Activated T-helper 17 cell treated with anti-CD3 and anti-CD28 coated beads, Interleukin-2, amount 50 U/mL, for 72 hours (primary cell): Measurements from ENCODE around the gene NASP. TPM values are rescaled to one million over a fixed set of nuclear protein-coding genes. Genes with fewer than 3 reads are reported as not detected.
A peak's percentile ranks its signal among the peaks of the same experiment; 100 is the strongest.

ENCODE experiments used
- ATAC-seq: fragments of 150-1000 bp; cut with Tn5 transposase; replicated peaks from 2 replicates; pipeline ENCODE4 v1.10.0; 2021; ENCODE audit warnings: mild to moderate bottlenecking, moderate library complexity
- H3K27ac Mint-ChIP-seq: one replicate; pipeline ENCODE4 v1.8.0; 2022; ENCODE audit warnings: mixed read lengths
- H3K27me3 Mint-ChIP-seq: one replicate; pipeline ENCODE4 v1.8.0; 2022; ENCODE audit warnings: mixed read lengths
- H3K36me3 Mint-ChIP-seq: one replicate; pipeline ENCODE4 v1.8.0; 2022; ENCODE audit warnings: low read depth, mild to moderate bottlenecking, mixed read lengths
- H3K4me1 Mint-ChIP-seq: one replicate; pipeline ENCODE4 v1.8.0; 2022; ENCODE audit warnings: mixed read lengths
- H3K4me3 Mint-ChIP-seq: one replicate; pipeline ENCODE4 v1.8.0; 2022; ENCODE audit warnings: mild to moderate bottlenecking, mixed read lengths
- H3K9me3 Mint-ChIP-seq: one replicate; pipeline ENCODE4 v1.8.0; 2022; ENCODE audit warnings: mixed read lengths
- total RNA-seq, 2 donors: library from RNA; stranded (reverse); gene quantifications; one replicate each; pipeline ENCODE4 v1.2.3, GENCODE V29; 2022

NASP gene
- total RNA-seq, 2 donors from 2014 or later: 113 to 224 TPM

GRCh38 chr1:45621501-45621836 lies 37.6 kb downstream of the NASP start:
- ATAC-seq: no peak
- Mint-ChIP-seq H3K27me3 (no peaks in the 10 kb centered on the region), H3K4me1 (no peaks in the 10 kb centered on the region), H3K27ac (peak overlapping the region; percentile 46), H3K9me3 (no peaks in the 10 kb centered on the region), H3K36me3 (peaks cover 68% of the 10 kb centered on the region), H3K4me3 (no peak overlapping the region)

GRCh38 chr1:45621895-45622523 lies 38.2 kb downstream of the NASP start:
- Mint-ChIP-seq H3K4me3 (no peak overlapping the region), H3K27me3 (no peaks in the 10 kb centered on the region), H3K4me1 (no peaks in the 10 kb centered on the region), H3K36me3 (peaks cover 63% of the 10 kb centered on the region), H3K9me3 (no peaks in the 10 kb centered on the region), H3K27ac (peak overlapping the region; percentile 46)
- ATAC-seq: no peak

GRCh38 chr1:45622524-45623394 lies 38.9 kb downstream of the NASP start:
- Mint-ChIP-seq H3K4me3 (no peak overlapping the region), H3K27ac (peak overlapping the region; percentile 12), H3K9me3 (no peaks in the 10 kb centered on the region), H3K27me3 (no peaks in the 10 kb centered on the region), H3K4me1 (no peaks in the 10 kb centered on the region), H3K36me3 (peaks cover 58% of the 10 kb centered on the region)
- no peak for ATAC-seq

GRCh38 chr1:45623972-45624371 lies 40.1 kb downstream of the NASP start, which contains the start of gene CCDC17:
CCDC17 (minus strand) TSS chr1:45624054; CDS start chr1:45623909, 145 bp downstream.
- no peak for ATAC-seq
- H3K36me3 Mint-ChIP-seq: peaks cover 46% of the 10 kb centered on the region
- H3K4me1 Mint-ChIP-seq: no peaks in the 10 kb centered on the region
- H3K27ac Mint-ChIP-seq: peak within 1 kb of the TSS; percentile 50
- H3K4me3 Mint-ChIP-seq: no peak within 1 kb of the TSS
- H3K9me3 Mint-ChIP-seq: no peaks in the 10 kb centered on the region
- no peaks in the 10 kb centered on the region for H3K27me3 Mint-ChIP-seq

GRCh38 chr1:45629035-45629434 lies 45.2 kb downstream of the NASP start:
- H3K4me3 Mint-ChIP-seq: no peak overlapping the region
- ATAC-seq: no peak
- H3K9me3 Mint-ChIP-seq: no peaks in the 10 kb centered on the region
- peaks cover 16% of the 10 kb centered on the region for H3K36me3 Mint-ChIP-seq
- no peaks in the 10 kb centered on the region for H3K27me3 Mint-ChIP-seq
- H3K4me1 Mint-ChIP-seq: no peaks in the 10 kb centered on the region
- H3K27ac Mint-ChIP-seq: no peak overlapping the region

- Mint-ChIP-seq H3K4me1 (no peaks in the 10 kb centered on the region), H3K27me3 (no peaks in the 10 kb centered on the region), H3K36me3 (peaks cover 6% of the 10 kb centered on the region), H3K27ac (peak overlapping the region; percentile 63), H3K4me3 (no peak overlapping the region), H3K9me3 (no peaks in the 10 kb centered on the region)
- ATAC-seq: no peak
Observed at GRCh38 chr1:45630429-45630828, 46.6 kb downstream of the NASP start.

GRCh38 chr1:45635211-45635610 lies 51.4 kb downstream of the NASP start:
- no peaks in the 10 kb centered on the region for H3K4me1 Mint-ChIP-seq
- no peak overlapping the region for H3K27ac Mint-ChIP-seq
- ATAC-seq: no peak
- no peaks in the 10 kb centered on the region for H3K27me3 Mint-ChIP-seq
- H3K4me3 Mint-ChIP-seq: no peak overlapping the region
- H3K36me3 Mint-ChIP-seq: no peaks in the 10 kb centered on the region
- no peaks in the 10 kb centered on the region for H3K9me3 Mint-ChIP-seq

- Mint-ChIP-seq H3K4me3 (no peak overlapping the region), H3K27ac (no peak overlapping the region), H3K36me3 (peaks cover 4% of the 10 kb centered on the region), H3K9me3 (no peaks in the 10 kb centered on the region), H3K27me3 (no peaks in the 10 kb centered on the region), H3K4me1 (peaks cover 6% of the 10 kb centered on the region)
- ATAC-seq: no peak
Observed at GRCh38 chr1:45640293-45640692, 56.5 kb downstream of the NASP start.

GRCh38 chr1:45643321-45643720 lies 59.5 kb downstream of the NASP start:
- ATAC-seq: no peak
- Mint-ChIP-seq H3K9me3 (no peaks in the 10 kb centered on the region), H3K36me3 (peaks cover 34% of the 10 kb centered on the region), H3K27ac (peak overlapping the region; percentile 29), H3K27me3 (no peaks in the 10 kb centered on the region), H3K4me3 (no peak overlapping the region), H3K4me1 (peaks cover 6% of the 10 kb centered on the region)

GRCh38 chr1:45643978-45644377 lies 60.1 kb downstream of the NASP start:
- ATAC-seq: no peak
- Mint-ChIP-seq H3K36me3 (peaks cover 41% of the 10 kb centered on the region), H3K27ac (no peak overlapping the region), H3K4me3 (no peak overlapping the region), H3K4me1 (peaks cover 6% of the 10 kb centered on the region), H3K27me3 (no peaks in the 10 kb centered on the region), H3K9me3 (no peaks in the 10 kb centered on the region)

- Mint-ChIP-seq H3K27ac (no peak overlapping the region), H3K4me1 (peaks cover 6% of the 10 kb centered on the region), H3K36me3 (peaks cover 48% of the 10 kb centered on the region), H3K4me3 (no peak overlapping the region), H3K9me3 (no peaks in the 10 kb centered on the region), H3K27me3 (no peaks in the 10 kb centered on the region)
- ATAC-seq: no peak
Observed at GRCh38 chr1:45644661-45645060, 60.8 kb downstream of the NASP start.

GRCh38 chr1:45647248-45648021 lies 63.6 kb downstream of the NASP start:
- no peak for ATAC-seq
- Mint-ChIP-seq H3K27ac (peak overlapping the region; percentile 50), H3K4me3 (no peak overlapping the region), H3K27me3 (no peaks in the 10 kb centered on the region), H3K36me3 (peaks cover 75% of the 10 kb centered on the region), H3K9me3 (no peaks in the 10 kb centered on the region), H3K4me1 (peaks cover 6% of the 10 kb centered on the region)

GRCh38 chr1:45654540-45655280 lies 70.9 kb downstream of the NASP start:
- no peaks in the 10 kb centered on the region for H3K27me3 Mint-ChIP-seq
- no peaks in the 10 kb centered on the region for H3K9me3 Mint-ChIP-seq
- peaks cover 13% of the 10 kb centered on the region for H3K4me1 Mint-ChIP-seq
- peak overlapping the region; percentile 49 for H3K4me3 Mint-ChIP-seq
- peaks cover 95% of the 10 kb centered on the region for H3K36me3 Mint-ChIP-seq
- H3K27ac Mint-ChIP-seq: peak overlapping the region; percentile 88
- peak; percentile 99 for ATAC-seq

GRCh38 chr1:45656573-45657226 lies 72.9 kb downstream of the NASP start:
- peaks cover 95% of the 10 kb centered on the region for H3K36me3 Mint-ChIP-seq
- H3K4me1 Mint-ChIP-seq: peaks cover 13% of the 10 kb centered on the region
- H3K27me3 Mint-ChIP-seq: no peaks in the 10 kb centered on the region
- no peak overlapping the region for H3K4me3 Mint-ChIP-seq
- H3K9me3 Mint-ChIP-seq: no peaks in the 10 kb centered on the region
- H3K27ac Mint-ChIP-seq: peak overlapping the region; percentile 28
- ATAC-seq: no peak
